ENCODE measurements around the gene YJU2.

DNA sequence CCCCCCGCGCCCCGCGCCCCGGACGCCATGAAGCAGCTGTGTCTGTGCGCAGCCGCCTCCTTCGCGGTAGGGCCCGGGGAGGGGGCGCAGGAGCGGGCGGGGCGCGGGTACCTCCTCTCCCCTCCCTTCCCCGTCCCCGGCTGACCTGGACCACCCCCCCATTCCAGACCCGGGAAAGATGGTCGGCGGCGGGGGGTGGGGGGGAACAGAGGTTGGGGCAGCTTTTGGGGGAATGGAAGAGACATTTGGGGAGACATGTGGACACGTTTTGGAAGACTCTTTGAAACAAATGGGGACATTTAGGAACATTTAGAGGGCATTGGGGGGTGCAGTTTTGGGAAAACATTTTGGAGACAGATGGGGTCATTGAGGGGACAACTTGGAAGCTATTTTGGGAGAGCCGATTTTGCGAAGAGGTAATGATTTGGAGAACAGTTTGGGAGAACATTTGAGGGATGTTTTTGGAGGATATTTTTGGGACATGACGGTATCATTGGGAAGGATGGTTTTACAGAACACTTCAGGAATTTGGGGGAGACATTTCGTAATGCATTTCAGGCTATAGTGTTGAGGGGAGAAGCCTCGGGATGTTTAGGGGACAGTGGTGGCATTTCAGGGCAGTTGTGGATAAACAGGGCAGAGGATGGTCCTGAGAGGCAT is 48.3 kb upstream of the YJU2 start:
- TF ChIP-seq, protein P1, sequence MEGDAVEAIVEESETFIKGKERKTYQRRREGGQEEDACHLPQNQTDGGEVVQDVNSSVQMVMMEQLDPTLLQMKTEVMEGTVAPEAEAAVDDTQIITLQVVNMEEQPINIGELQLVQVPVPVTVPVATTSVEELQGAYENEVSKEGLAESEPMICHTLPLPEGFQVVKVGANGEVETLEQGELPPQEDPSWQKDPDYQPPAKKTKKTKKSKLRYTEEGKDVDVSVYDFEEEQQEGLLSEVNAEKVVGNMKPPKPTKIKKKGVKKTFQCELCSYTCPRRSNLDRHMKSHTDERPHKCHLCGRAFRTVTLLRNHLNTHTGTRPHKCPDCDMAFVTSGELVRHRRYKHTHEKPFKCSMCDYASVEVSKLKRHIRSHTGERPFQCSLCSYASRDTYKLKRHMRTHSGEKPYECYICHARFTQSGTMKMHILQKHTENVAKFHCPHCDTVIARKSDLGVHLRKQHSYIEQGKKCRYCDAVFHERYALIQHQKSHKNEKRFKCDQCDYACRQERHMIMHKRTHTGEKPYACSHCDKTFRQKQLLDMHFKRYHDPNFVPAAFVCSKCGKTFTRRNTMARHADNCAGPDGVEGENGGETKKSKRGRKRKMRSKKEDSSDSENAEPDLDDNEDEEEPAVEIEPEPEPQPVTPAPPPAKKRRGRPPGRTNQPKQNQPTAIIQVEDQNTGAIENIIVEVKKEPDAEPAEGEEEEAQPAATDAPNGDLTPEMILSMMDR (IDR thresholded peaks at IDR 0.05): no peak
- TF ChIP-seq EZH2phosphoT487 (IDR thresholded peaks at IDR 0.05): peak; percentile 32

All from neural progenitor cell (in vitro differentiated cells).